Subcutaneous adipose tissue (tissue), 4 donors: ENCODE results near the gene PLG. TPM values are rescaled to one million over a fixed set of nuclear protein-coding genes. Genes with fewer than 3 reads are reported as not detected.

Source experiments
- CTCF ChIP-seq: fragments of 450-650 bp; IDR thresholded peaks from one replicate; pipeline ENCODE4 v1.5.1; 2016; ENCODE audit warnings: low read depth, mild to moderate bottlenecking, control low read depth, antibody characterized with exemption, moderate library complexity
- total RNA-seq, 4 donors: library from RNA; depleted of rRNA; stranded (reverse); fragments of >200 nt; gene quantifications; one replicate each; pipeline ENCODE4 v1.1.0, GENCODE V29; 2016

The PLG gene
- total RNA-seq, 4 donors from 2014 or later: not detected

GRCh38 chr6:160764847-160765246 is 62.8 kb downstream of the PLG start:
- no peak for TF ChIP-seq CTCF

DNA sequence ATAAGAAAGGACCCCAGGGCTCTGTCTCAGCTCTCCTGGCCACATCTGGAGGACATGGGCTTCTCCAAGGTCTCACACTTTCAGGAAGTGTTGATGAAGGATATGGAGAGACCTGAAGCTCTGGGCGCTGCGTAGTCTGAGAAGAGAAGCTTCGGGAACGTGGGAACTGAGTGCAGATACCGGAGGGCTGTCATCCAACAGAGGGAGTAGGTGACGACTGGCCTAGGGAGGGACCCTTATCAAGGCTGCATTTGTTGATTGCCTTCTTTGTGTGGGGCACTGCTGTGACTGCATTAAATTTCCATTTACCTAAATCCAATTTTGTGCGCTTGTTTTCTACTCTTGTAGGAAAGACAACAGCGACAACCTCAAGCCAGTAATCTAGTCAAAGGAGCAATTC is 63.4 kb downstream of the PLG start:
- no peak for TF ChIP-seq CTCF

GRCh38 chr6:160766657-160766988 is 64.6 kb downstream of the PLG start:
- TF ChIP-seq CTCF: no peak

DNA sequence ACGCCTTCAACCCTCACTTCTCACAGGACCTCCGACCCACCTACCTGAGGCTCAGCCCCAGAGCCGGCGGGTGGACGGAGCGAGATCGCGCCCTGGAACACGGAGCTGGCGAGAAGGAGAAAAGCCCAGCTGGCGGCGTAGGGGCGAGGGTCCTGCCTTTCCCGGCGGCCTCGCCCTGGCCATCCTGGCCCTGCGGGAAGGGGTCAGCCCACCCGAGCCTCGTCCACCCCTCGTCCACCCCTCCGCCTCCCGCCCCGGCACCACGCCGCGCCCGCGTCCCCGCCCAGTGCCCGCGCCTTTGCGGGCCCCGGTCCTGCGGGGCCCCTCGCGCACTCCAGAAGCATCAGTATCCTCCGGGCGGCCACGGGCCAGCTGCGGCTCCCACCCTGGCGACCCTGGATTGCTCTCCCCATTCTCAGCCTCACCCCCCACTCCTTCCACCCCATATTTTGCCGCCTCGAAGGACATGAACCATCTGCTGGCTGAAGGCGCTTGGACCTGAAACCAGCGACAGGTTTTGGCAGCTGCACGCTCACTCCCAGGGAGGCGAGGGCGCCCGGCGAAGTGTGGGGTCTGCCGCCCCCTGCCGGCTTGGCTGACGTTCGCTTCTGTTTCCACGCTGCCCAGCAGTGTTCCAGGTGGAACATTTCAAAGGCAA is 65.1 kb downstream of the PLG start:
- TF ChIP-seq CTCF: no peak

DNA sequence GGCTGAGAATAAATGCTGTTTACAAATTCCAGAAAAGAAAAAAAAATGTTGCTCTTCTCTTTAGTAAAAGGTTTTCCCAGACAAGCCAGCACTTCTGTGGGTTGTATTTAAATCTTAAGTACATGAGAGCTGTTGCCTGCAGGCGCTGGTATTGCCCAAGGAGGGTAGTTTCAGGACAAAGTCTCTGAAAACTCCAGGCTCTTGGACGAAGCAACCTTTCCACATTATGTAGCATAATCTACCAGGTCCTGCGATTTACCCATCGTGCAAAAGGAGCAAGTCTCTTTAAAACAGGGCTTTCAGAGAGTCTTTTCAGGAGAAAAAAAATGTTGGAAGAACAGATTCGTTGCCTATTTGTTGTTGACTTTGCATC is 65.6 kb downstream of the PLG start:
- no peak for TF ChIP-seq CTCF

- no peak for TF ChIP-seq CTCF
Observed at GRCh38 chr6:160768101-160768500, 66.1 kb downstream of the PLG start.

GRCh38 chr6:160774399-160774798 is 72.4 kb downstream of the PLG start:
- no peak for TF ChIP-seq CTCF
